ENCODE measurements around the gene TMEM53. TPM values are rescaled to one million over a fixed set of nuclear protein-coding genes. Genes with fewer than 3 reads are reported as not detected.

The TMEM53 gene
- total and polyA plus RNA-seq, 2 of the 8 experiments (the other 6 are each of a cell fraction or from before 2014, with no cell fraction given): 6.7 to 27.9 TPM

GRCh38 chr1:44718091-44718490, 43.8 kb upstream of the TMEM53 start:
- no peaks in the 10 kb centered on the region for H3K9me3 ChIP-seq (ENCODE audit: insufficient read depth in 2 of 2, low read depth in 1 of 2, low read length in 1 of 2)
- no peaks in the 10 kb centered on the region for H3K79me1 ChIP-seq (ENCODE audit: low read depth, low read length)
- H2BK20ac ChIP-seq (ENCODE audit: low read length): no peak overlapping the region
- no peak overlapping the region for H3K14ac ChIP-seq (ENCODE audit: insufficient read length)
- H3K36me3 ChIP-seq (ENCODE audit: control insufficient read depth in 2 of 4, insufficient read depth in 4 of 4, low read length in 3 of 4): no peaks in the 10 kb centered on the region
- H3K27me3 ChIP-seq (replicated peaks in 1 of 4; ENCODE audit: control insufficient read depth in 3 of 4, extremely low read depth in 1 of 4, insufficient read depth in 3 of 4, low read length in 3 of 4): no peaks in the 10 kb centered on the region
- H4K5ac ChIP-seq (ENCODE audit: insufficient read length, low read depth, low read length): no peak overlapping the region
- no peak overlapping the region for H2AFZ ChIP-seq (ENCODE audit: low read length)
- H3K4me3 ChIP-seq (ENCODE audit: extremely low read depth in 1 of 4, insufficient read depth in 2 of 4, low read depth in 3 of 4, low read length in 4 of 4): no peak overlapping the region
- H2BK15ac ChIP-seq (ENCODE audit: low read length): no peak overlapping the region
- no peak overlapping the region for H3K9ac ChIP-seq (replicated peaks in 1 of 4; ENCODE audit: extremely low read depth in 1 of 4, low read depth in 3 of 4, low read length in 3 of 4)
- H3K23ac ChIP-seq (ENCODE audit: insufficient read length): no peak overlapping the region
- H4K20me1 ChIP-seq (replicated peaks in 1 of 2; ENCODE audit: control insufficient read depth in 1 of 2, insufficient read depth in 2 of 2, low read length in 2 of 2): no peaks in the 10 kb centered on the region
- no peak overlapping the region for H3K4me2 ChIP-seq (ENCODE audit: insufficient read depth in 1 of 2, low read depth in 2 of 2, low read length in 2 of 2)
- H3K4me1 ChIP-seq (replicated peaks in 1 of 4; ENCODE audit: control insufficient read depth in 3 of 4, insufficient read depth in 4 of 4, low read length in 3 of 4): no peaks in the 10 kb centered on the region
- H3K4ac ChIP-seq (replicated peaks; ENCODE audit: insufficient read length, low read depth, low read length): no peak overlapping the region
- no peak overlapping the region for H2BK5ac ChIP-seq (ENCODE audit: low read depth, low read length)
- no peak overlapping the region for H3K18ac ChIP-seq (ENCODE audit: extremely low read depth, low read length)
- POLR2A ChIA-PET (ENCODE audit: partially characterized antibody): interaction anchor here (0.6 to 22.5 kb wide), 10 partner anchors 9 to 101 kb away, joined by 3 to 428 read pairs (median 3); partner anchors contain the start of genes BEST4, RNU5D-1 and RPS8
- no peak overlapping the region for H4K8ac ChIP-seq (ENCODE audit: extremely low read depth, insufficient read depth, low read length)
- CTCF ChIA-PET (ENCODE audit: partially characterized antibody): interaction anchor here (0.7 to 10.2 kb wide), 10 partner anchors 11 to 362 kb away, joined by 3 to 107 read pairs (median 4); partner anchors contain the start of gene RNU5D-1
- H2AK5ac ChIP-seq (ENCODE audit: low read depth, low read length): no peak overlapping the region
- FAIRE-seq (no peak), DNase-seq (ENCODE audit: low read depth in 1 of 2, low spot score in 2 of 2) (no peak)
- no peak overlapping the region for H2BK12ac ChIP-seq (ENCODE audit: low read depth, low read length)
- WGBS, 2 experiments (ENCODE audit: extremely low coverage in 1 of 2, insufficient coverage in 1 of 2, insufficient read length in 1 of 2, insufficient replicate concordance in 2 of 2, low coverage in 1 of 2, low lambda C conversion rate in 2 of 2, missing lambda C conversion rate in 1 of 2): 90% methylated on average over 6 of the region's 6 CpGs; no CpG with 5 or more reads in 1 of the 2 experiments
- H3K27ac ChIP-seq (ENCODE audit: low read depth, low read length): no peak overlapping the region
- no peak overlapping the region for H3K56ac ChIP-seq (replicated peaks; ENCODE audit: insufficient read length, low read depth, low read length)
- no peak overlapping the region for H4K91ac ChIP-seq (replicated peaks; ENCODE audit: insufficient read length, low read length)
- H2BK120ac ChIP-seq (replicated peaks; ENCODE audit: low read depth, low read length): no peak overlapping the region
- no peaks in the 10 kb centered on the region for H3K23me2 ChIP-seq (ENCODE audit: low read depth, low read length)
- TF ChIP-seq EGR1 (IDR thresholded peaks at IDR 0.05; ENCODE audit: borderline replicate concordance, low read depth, low read length) (no peak), YY1 (IDR thresholded peaks at IDR 0.05; ENCODE audit: low read depth, low read length) (no peak), POLR2A (IDR thresholded peaks at IDR 0.05; ENCODE audit: control extremely low read depth in 1 of 2, low read depth in 2 of 2, low read length in 2 of 2) (no peak), EP300 (IDR thresholded peaks at IDR 0.05; ENCODE audit: borderline replicate concordance in 1 of 2, low read depth in 2 of 2, low read length in 2 of 2) (no peak), KDM4A (IDR thresholded peaks at IDR 0.05; ENCODE audit: low read depth, low read length, severe bottlenecking) (no peak), TEAD4 (IDR thresholded peaks at IDR 0.05; ENCODE audit: low read depth, low read length) (no peak), JUND (IDR thresholded peaks at IDR 0.05; ENCODE audit: low read length) (no peak)
- no peaks in the 10 kb centered on the region for H3K79me2 ChIP-seq (ENCODE audit: control insufficient read depth in 1 of 2, insufficient read depth in 2 of 2, low read length in 2 of 2)

All from H1 (cell line).